HEK293 (cell line): ENCODE measurements around the gene PTPN6.

Experiments used
- CTCF ChIA-PET: fragments of 350-600 bp; formaldehyde crosslinking; extraction: SDS; loops from one replicate; lab custom pipeline; 2021; ENCODE audit warnings: antibody characterized with exemption; lab: Yijun Ruan, JAX
- POLR2A ChIA-PET: fragments of 300-600 bp; formaldehyde crosslinking; extraction: SDS; loops from one replicate; lab custom pipeline; 2020; ENCODE audit warnings: antibody characterized with exemption, inconsistent platforms; lab: Yijun Ruan, JAX
- H3K27ac ChIP-seq: fragments of 200-500 bp; sonication (Bioruptor generic); 2 replicates; pipeline ENCODE4 v1.5.1; 2014; ENCODE audit warnings: low read depth, low read length, control low read depth, inconsistent platforms; ENCODE audit errors: extremely low read depth
- H3K36me3 ChIP-seq, 2 experiments: fragments of 200-500 bp in 1 of 2; sonication (Bioruptor generic) in 1 of 2; 1 replicate in 1 of 2; 2 replicates in 1 of 2; pipeline ENCODE4 v1.5.1; 2014 to 2017; ENCODE audit warnings: inconsistent platforms in 2 of 2, low read length in 2 of 2; ENCODE audit not compliant: control insufficient read depth in 2 of 2, insufficient read depth in 1 of 2
- H3K4me1 ChIP-seq: fragments of 200-500 bp; sonication (Bioruptor generic); 2 replicates; pipeline ENCODE4 v1.5.1; 2014; ENCODE audit warnings: mild to moderate bottlenecking, low read length, inconsistent platforms; ENCODE audit not compliant: control insufficient read depth, insufficient read depth
- H3K4me3 ChIP-seq: 2 replicates; pipeline ENCODE4 v1.5.1; 2011; ENCODE audit warnings: low read depth, mild to moderate bottlenecking, control low read depth, low read length, moderate library complexity
- H3K9me3 ChIP-seq: fragments of 200-500 bp; sonication (Bioruptor generic); 2 replicates; pipeline ENCODE4 v1.5.1; 2014; ENCODE audit warnings: low read depth, low read length, inconsistent platforms; ENCODE audit not compliant: control insufficient read depth, insufficient read depth
- GLI4 ChIP-seq: fragments of 450-650 bp; formaldehyde crosslinking; IDR thresholded peaks from 2 replicates; pipeline ENCODE4 v1.5.1; 2016; ENCODE audit warnings: missing biosample characterization, missing genetic modification characterization
- GLIS1 ChIP-seq: fragments of 450-650 bp; formaldehyde crosslinking; IDR thresholded peaks from 2 replicates; pipeline ENCODE4 v1.5.1; 2016; ENCODE audit warnings: missing biosample characterization, missing genetic modification characterization
- HOXC10 ChIP-seq: sonication (generic); formaldehyde crosslinking; IDR thresholded peaks from 2 replicates; pipeline ENCODE4 v1.8.1; 2023; ENCODE audit warnings: mild to moderate bottlenecking, missing genetic modification reagents
- RBAK ChIP-seq: fragments of 450-650 bp; formaldehyde crosslinking; IDR thresholded peaks from 2 replicates; pipeline ENCODE4 v1.5.1; 2016; ENCODE audit warnings: missing biosample characterization, missing genetic modification characterization
- SCRT1 ChIP-seq: fragments of 450-650 bp; formaldehyde crosslinking; IDR thresholded peaks from 2 replicates; pipeline ENCODE4 v1.5.1; 2016; ENCODE audit warnings: missing biosample characterization, missing genetic modification characterization, borderline replicate concordance
- SCRT2 ChIP-seq: fragments of 450-650 bp; formaldehyde crosslinking; IDR thresholded peaks from 2 replicates; pipeline ENCODE4 v1.5.1; 2016; ENCODE audit warnings: missing biosample characterization, missing genetic modification characterization
- YY1 ChIP-seq: fragments of 450-650 bp; formaldehyde crosslinking; IDR thresholded peaks from 2 replicates; pipeline ENCODE4 v1.5.1; 2018; ENCODE audit warnings: missing biosample characterization, missing genetic modification characterization
- ZNF175 ChIP-seq: fragments of 450-650 bp; formaldehyde crosslinking; IDR thresholded peaks from 2 replicates; pipeline ENCODE4 v1.5.1; 2016; ENCODE audit warnings: missing biosample characterization, missing genetic modification characterization
- ZNF221 ChIP-seq: fragments of 450-650 bp; formaldehyde crosslinking; IDR thresholded peaks from 2 replicates; pipeline ENCODE4 v1.5.1; 2017; ENCODE audit warnings: missing biosample characterization, missing genetic modification characterization, borderline replicate concordance
- ZNF37A ChIP-seq: fragments of 450-650 bp; IDR thresholded peaks from 2 replicates; pipeline ENCODE4 v1.5.1; 2018; ENCODE audit warnings: missing biosample characterization, missing genetic modification characterization
- ZNF510 ChIP-seq: fragments of 450-650 bp; formaldehyde crosslinking; IDR thresholded peaks from 2 replicates; pipeline ENCODE4 v1.5.1; 2018; ENCODE audit warnings: mild to moderate bottlenecking, missing genetic modification characterization, missing biosample characterization; ENCODE audit not compliant: insufficient replicate concordance
- ZNF518A ChIP-seq: fragments of 450-650 bp; formaldehyde crosslinking; conservative IDR thresholded peaks from 2 replicates; pipeline ENCODE4 v1.5.1; 2016; ENCODE audit warnings: low read depth, missing biosample characterization, missing genetic modification characterization
- ZNF664 ChIP-seq: fragments of 450-650 bp; formaldehyde crosslinking; IDR thresholded peaks from 2 replicates; pipeline ENCODE4 v1.5.1; 2016; ENCODE audit warnings: missing biosample characterization, missing genetic modification characterization
- ZNF777 ChIP-seq: fragments of 450-650 bp; formaldehyde crosslinking; IDR thresholded peaks from 2 replicates; pipeline ENCODE4 v1.5.1; 2017; ENCODE audit warnings: missing biosample characterization, missing genetic modification characterization, borderline replicate concordance
- TF ChIP-seq, protein P1 (sequence below): fragments of 450-650 bp; formaldehyde crosslinking; IDR thresholded peaks from 2 replicates; pipeline ENCODE4 v1.5.1; 2016; ENCODE audit warnings: missing biosample characterization, missing genetic modification characterization
- TF ChIP-seq, protein P2 (sequence below): fragments of 450-650 bp; formaldehyde crosslinking; IDR thresholded peaks from 2 replicates; pipeline ENCODE4 v1.5.1; 2016; ENCODE audit warnings: missing biosample characterization, missing genetic modification characterization

Gene PTPN6

DNA sequence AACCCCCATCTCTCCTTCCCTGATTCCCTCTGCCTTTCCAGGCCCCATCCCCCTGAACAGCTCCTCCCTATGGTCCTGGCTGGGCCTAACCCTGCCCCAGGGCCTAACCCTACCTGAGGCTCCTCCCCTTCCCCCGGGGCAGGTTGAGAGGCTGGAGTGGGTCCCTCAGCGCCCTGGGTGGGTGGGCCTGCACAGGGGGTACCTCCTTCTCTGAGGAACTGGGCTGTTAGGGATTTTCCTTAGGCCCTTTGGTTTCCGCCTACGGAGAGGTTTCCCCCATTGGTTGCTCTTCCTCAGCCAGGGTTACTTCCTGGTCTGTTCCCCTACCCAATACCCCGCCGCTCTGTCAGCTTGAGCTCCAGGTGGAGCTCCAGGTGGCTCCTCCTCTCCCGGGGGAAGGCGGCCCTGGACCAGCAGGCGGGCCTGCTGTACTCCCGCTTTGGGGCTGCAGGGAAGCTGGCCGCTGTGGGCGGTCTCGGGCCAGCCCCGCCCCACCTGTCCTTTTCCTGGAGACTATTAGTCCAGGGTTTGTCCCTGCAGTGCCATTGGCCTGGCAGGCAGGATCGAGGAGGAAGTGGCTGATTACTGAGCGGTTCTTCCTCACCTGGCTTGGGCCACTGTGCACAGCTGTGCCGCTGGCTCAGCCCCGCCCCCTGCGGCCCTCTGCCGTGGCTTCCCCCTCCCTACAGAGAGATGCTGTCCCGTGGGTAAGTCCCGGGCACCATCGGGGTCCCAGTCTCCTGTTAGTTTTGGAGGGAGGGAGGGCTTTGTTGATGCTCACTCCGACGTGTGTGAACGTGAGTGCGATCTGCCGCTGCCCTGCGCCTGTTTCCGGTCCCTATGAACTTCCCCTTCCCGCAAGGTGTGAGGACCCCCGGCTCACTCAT lies 4.9 kb upstream of the PTPN6 start (continued):
- TF ChIP-seq RBAK (tag by site-specific recombination) (no peak), ZNF175 (tag by site-specific recombination) (no peak), HOXC10 (CRISPR knock-in tag) (no peak), YY1 (tag by site-specific recombination) (no peak), ZNF37A (no peak), ZNF221 (tag by site-specific recombination) (no peak)
- TF ChIP-seq, protein P1, sequence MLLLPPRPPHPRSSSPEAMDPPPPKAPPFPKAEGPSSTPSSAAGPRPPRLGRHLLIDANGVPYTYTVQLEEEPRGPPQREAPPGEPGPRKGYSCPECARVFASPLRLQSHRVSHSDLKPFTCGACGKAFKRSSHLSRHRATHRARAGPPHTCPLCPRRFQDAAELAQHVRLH (tag by site-specific recombination), result no peak
- TF ChIP-seq, protein P2, sequence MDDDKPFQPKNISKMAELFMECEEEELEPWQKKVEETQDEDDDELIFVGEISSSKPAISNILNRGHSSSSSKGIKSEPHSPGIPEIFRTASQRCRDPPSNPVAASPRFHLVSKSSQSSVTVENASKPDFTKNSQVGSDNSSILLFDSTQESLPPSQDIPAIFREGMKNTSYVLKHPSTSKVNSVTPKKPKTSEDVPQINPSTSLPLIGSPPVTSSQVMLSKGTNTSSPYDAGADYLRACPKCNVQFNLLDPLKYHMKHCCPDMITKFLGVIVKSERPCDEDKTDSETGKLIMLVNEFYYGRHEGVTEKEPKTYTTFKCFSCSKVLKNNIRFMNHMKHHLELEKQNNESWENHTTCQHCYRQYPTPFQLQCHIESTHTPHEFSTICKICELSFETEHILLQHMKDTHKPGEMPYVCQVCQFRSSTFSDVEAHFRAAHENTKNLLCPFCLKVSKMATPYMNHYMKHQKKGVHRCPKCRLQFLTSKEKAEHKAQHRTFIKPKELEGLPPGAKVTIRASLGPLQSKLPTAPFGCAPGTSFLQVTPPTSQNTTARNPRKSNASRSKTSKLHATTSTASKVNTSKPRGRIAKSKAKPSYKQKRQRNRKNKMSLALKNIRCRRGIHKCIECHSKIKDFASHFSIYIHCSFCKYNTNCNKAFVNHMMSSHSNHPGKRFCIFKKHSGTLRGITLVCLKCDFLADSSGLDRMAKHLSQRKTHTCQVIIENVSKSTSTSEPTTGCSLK (tag by site-specific recombination), result no peak

GRCh38 chr12:6946920-6947374 lies 4.2 kb upstream of the PTPN6 start:
- Histone ChIP-seq H3K27ac (peak overlapping the region; percentile 50; the same call in 1 of the 2 replicates), H3K9me3 (no peaks in the 10 kb centered on the region), H3K4me1 (peaks cover 14% of the 10 kb centered on the region), H3K36me3 (peaks cover 0 to 10% of the 10 kb centered on the region in 2 experiments; a peak in 1 of 3 replicates), H3K4me3 (peak overlapping the region; percentile 53)
- TF ChIP-seq GLI4 (tag by site-specific recombination) (0 out of 2 replicates have a peak, but pooled peaks have one; percentile 17), ZNF664 (tag by site-specific recombination) (peak; percentile 77), ZNF510 (tag by site-specific recombination) (no peak), GLIS1 (tag by site-specific recombination) (peak; percentile 18; the same call in 1 of the 2 replicates), ZNF518A (no peak), SCRT2 (tag by site-specific recombination) (peak; percentile 99), ZNF777 (tag by site-specific recombination) (0 out of 2 replicates have a peak, but pooled peaks have one; percentile 45), SCRT1 (tag by site-specific recombination) (peak; percentile 94)
- ChIA-PET POLR2A (interaction anchor here (0.7 to 4.9 kb wide), 23 partner anchors 10 to 413 kb away, joined by 3 to 99 read pairs (median 6); partner anchors contain the start of genes C1RL, CDCA3, GAPDH and LPCAT3), CTCF (interaction anchor here (0.7 to 6.8 kb wide), 11 partner anchors 9 to 198 kb away, joined by 3 to 138 read pairs (median 8); no protein-coding TSS in a partner anchor)
